ENCODE data around the gene EXOSC7. TPM values are rescaled to one million over a fixed set of nuclear protein-coding genes. Genes with fewer than 3 reads are reported as not detected.

The EXOSC7 gene
- total and polyA plus RNA-seq, 2 of the 4 experiments (the other 2 are of a cell fraction), result 61.6 to 62.2 TPM

DNA sequence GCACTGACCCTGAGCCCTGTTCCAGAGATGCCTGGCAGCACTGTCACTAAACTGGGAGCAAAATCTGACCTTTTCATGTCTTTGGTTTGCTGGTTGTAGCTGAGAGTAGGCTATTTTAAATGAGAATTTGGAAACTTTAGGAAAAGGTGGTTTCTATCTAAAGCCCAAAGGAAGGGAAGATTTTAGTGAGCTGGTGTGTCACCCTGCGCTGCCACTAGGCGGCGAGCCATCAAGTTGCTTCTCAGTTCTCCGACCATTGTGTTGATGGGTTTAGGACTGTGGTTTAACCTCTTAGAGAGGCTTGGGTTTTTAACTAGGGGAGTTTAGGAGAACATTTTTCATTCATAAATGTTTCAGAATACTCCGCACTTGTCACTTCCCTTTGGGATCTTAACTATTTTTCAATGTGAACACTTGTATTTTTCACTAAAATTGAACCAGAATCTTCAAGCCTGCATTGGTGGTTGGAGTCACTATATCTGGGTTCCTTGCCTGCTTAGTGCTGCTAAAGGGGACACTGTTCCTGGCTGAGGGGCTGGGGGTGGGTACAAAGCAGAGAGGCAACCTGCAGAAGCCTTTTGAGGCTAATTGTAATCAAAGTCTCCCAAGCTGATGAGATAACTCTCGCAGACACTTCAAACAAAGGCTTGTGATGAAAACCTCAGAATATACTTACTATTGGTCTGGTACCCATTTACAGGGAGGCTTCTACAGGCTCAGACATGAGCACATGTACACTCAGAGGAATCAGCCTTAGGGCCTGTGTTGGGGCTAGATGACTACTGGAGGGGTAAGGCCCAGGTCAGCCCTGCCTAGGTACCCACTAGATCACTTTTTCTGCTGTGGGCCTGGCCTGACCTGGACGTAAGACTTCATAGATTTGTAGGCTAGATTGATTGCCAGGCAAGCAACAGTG is 16.8 kb downstream of the EXOSC7 start:
- Histone ChIP-seq H4K91ac (ENCODE audit: insufficient read depth, low read depth, low read length) (peak overlapping the region; percentile 54; the same call in 1 of the 2 replicates), H2AFZ (replicated peaks; ENCODE audit: low read length, poor library complexity) (peak overlapping the region; percentile 9), H3K14ac (replicated peaks; ENCODE audit: low read depth, low read length) (peak overlapping the region; percentile 51; the same call in 1 of the 2 replicates), H3K79me1 (ENCODE audit: low read depth in 1 of 2, low read length in 2 of 2) (peaks cover 51 to 84% of the 10 kb centered on the region in 2 experiments), H3K56ac (ENCODE audit: extremely low read depth, insufficient read depth, low read length) (no peak overlapping the region), H3K4me1 (ENCODE audit: control insufficient read depth, insufficient read depth, low read length) (peaks cover 27% of the 10 kb centered on the region), H3K4me3 (ENCODE audit: insufficient read depth, low read depth, low read length) (no peak overlapping the region), H3K4ac (ENCODE audit: low read depth, low read length) (peak overlapping the region; percentile 67), H2AK9ac (replicated peaks; ENCODE audit: low read depth, low read length, poor library complexity) (no peak overlapping the region), H3K27ac (ENCODE audit: insufficient read depth, low read length) (peak overlapping the region; percentile 48; the same call in 1 of the 2 replicates), H4K20me1 (ENCODE audit: insufficient read depth, low read length) (peaks cover 38% of the 10 kb centered on the region), H2BK15ac (ENCODE audit: low read depth, low read length) (peak overlapping the region; percentile 29; the same call in 1 of the 3 replicates), H2BK120ac (ENCODE audit: low read depth, low read length) (peak overlapping the region; percentile 56), H4K8ac (ENCODE audit: low read depth in 2 of 2, low read length in 2 of 2) (0 out of 4 replicates have a peak overlapping the region, but pooled peaks of 1 of the 2 experiments have one; percentile 6), H3K9me1 (ENCODE audit: insufficient read depth, low read length) (peaks cover 40% of the 10 kb centered on the region), H2BK5ac (ENCODE audit: low read depth, low read length, poor library complexity, severe bottlenecking) (peak overlapping the region; percentile 57), H3K18ac (ENCODE audit: low read depth, low read length) (peak overlapping the region; percentile 21; the same call in 1 of the 2 replicates), H3K9ac (ENCODE audit: low read depth, low read length) (no peak overlapping the region), H3K9me3 (ENCODE audit: control insufficient read depth, insufficient read depth, low read length) (no peaks in the 10 kb centered on the region), H3K36me3 (ENCODE audit: control insufficient read depth, insufficient read depth, low read length) (peaks cover 12% of the 10 kb centered on the region), H3K4me2 (ENCODE audit: low read depth, low read length) (no peak overlapping the region), H3K23ac (ENCODE audit: low read depth, low read length) (no peak overlapping the region), H3K27me3 (ENCODE audit: control insufficient read depth, insufficient read depth, low read length) (no peaks in the 10 kb centered on the region), H2BK20ac (ENCODE audit: low read depth, low read length) (peak overlapping the region; percentile 91), H2AK5ac (ENCODE audit: low read depth, low read length) (peak overlapping the region; percentile 27), H4K5ac (ENCODE audit: low read depth, low read length) (peak overlapping the region; percentile 52; the same call in 1 of the 2 replicates)
- ChIA-PET CTCF (interaction anchor here (0.8 to 1.4 kb wide), 2 partner anchors 14 to 28 kb away, joined by 3 read pairs; no protein-coding TSS in a partner anchor), POLR2A (ENCODE audit: unreplicated experiment) (interaction anchor here (1.4 kb wide), 1 partner anchor 16 kb away, joined by 7 read pairs; no protein-coding TSS in a partner anchor)
- dilution Hi-C loops (cut with HindIII; ENCODE audit: low sequenced_read_pairs, unreplicated experiment) (no loop called here), intact Hi-C loops (cut with micrococcal nuclease) (no loop called here), in situ Hi-C loops (cut with MboI; ENCODE audit: low sequenced_read_pairs) (no loop called here)
- no CpG with 5 or more reads among the region's 7 CpGs for WGBS, 2 experiments (ENCODE audit: extremely low coverage in 2 of 2, insufficient read length in 1 of 2)
- no TSS peak for BruUV-seq (replicated peaks)
- ATAC-seq (ENCODE audit: low read depth), result peak; percentile 11; the same call in 1 of the 2 replicates
- TF ChIP-seq, protein P1, sequence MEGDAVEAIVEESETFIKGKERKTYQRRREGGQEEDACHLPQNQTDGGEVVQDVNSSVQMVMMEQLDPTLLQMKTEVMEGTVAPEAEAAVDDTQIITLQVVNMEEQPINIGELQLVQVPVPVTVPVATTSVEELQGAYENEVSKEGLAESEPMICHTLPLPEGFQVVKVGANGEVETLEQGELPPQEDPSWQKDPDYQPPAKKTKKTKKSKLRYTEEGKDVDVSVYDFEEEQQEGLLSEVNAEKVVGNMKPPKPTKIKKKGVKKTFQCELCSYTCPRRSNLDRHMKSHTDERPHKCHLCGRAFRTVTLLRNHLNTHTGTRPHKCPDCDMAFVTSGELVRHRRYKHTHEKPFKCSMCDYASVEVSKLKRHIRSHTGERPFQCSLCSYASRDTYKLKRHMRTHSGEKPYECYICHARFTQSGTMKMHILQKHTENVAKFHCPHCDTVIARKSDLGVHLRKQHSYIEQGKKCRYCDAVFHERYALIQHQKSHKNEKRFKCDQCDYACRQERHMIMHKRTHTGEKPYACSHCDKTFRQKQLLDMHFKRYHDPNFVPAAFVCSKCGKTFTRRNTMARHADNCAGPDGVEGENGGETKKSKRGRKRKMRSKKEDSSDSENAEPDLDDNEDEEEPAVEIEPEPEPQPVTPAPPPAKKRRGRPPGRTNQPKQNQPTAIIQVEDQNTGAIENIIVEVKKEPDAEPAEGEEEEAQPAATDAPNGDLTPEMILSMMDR (conservative IDR thresholded peaks at IDR 0.05; ENCODE audit: low read depth, low read length), result peak; percentile 57
- TF ChIP-seq BHLHE40 (IDR thresholded peaks at IDR 0.05; ENCODE audit: low read depth, low read length) (no peak), RAD21 (IDR thresholded peaks at IDR 0.05; ENCODE audit: low read length) (peak; percentile 33; the same call in 1 of the 2 replicates)
- DNase-seq, result no peak

Measured in IMR-90 (cell line).